SK-N-SH treated with all-trans-retinoic acid at 6 μM for 48 hours (cell line): Measurements from ENCODE around the gene MEIOSIN.

ENCODE experiments used
- ISL1 ChIP-seq: fragments of 250-450 bp; sonication (Bioruptor Pico); IDR thresholded peaks from 2 replicates; pipeline ENCODE4 v2.1.2; 2022; ENCODE audit warnings: mild to moderate bottlenecking, moderate library complexity
- OSR1 ChIP-seq: fragments of 250-450 bp; sonication (Bioruptor Pico); IDR thresholded peaks from 2 replicates; pipeline ENCODE4 v1.8.0; 2022; ENCODE audit warnings: moderate library complexity, mild to moderate bottlenecking, inconsistent platforms
- TCF4 ChIP-seq: fragments of 250-450 bp; sonication (Bioruptor Pico); IDR thresholded peaks from 2 replicates; pipeline ENCODE4 v1.8.0; 2021; ENCODE audit warnings: mild to moderate bottlenecking, moderate library complexity, borderline replicate concordance
- ZFP3 ChIP-seq: fragments of 250-450 bp; sonication (Bioruptor Pico); IDR thresholded peaks from 2 replicates; pipeline ENCODE4 v1.5.0; 2020; ENCODE audit warnings: mild to moderate bottlenecking, moderate library complexity
- ZNF8 ChIP-seq: fragments of 450-650 bp; formaldehyde crosslinking; IDR thresholded peaks from 2 replicates; pipeline ENCODE4 v1.5.0; 2020; ENCODE audit warnings: mild to moderate bottlenecking, moderate library complexity
- TF ChIP-seq, protein P1 (sequence below): fragments of 250-450 bp; sonication (Bioruptor Pico); IDR thresholded peaks from 2 replicates; pipeline ENCODE4 v1.5.1; 2020; ENCODE audit warnings: low read depth, mild to moderate bottlenecking, moderate library complexity

GRCh38 chr19:45733160-45733810, at the start of gene MEIOSIN:
- TF ChIP-seq ZNF8 (CRISPR knock-in tag) (no peak), OSR1 (no peak), ISL1 (no peak), ZFP3 (no peak), TCF4 (CRISPR knock-in tag) (no peak)
- TF ChIP-seq, protein P1, sequence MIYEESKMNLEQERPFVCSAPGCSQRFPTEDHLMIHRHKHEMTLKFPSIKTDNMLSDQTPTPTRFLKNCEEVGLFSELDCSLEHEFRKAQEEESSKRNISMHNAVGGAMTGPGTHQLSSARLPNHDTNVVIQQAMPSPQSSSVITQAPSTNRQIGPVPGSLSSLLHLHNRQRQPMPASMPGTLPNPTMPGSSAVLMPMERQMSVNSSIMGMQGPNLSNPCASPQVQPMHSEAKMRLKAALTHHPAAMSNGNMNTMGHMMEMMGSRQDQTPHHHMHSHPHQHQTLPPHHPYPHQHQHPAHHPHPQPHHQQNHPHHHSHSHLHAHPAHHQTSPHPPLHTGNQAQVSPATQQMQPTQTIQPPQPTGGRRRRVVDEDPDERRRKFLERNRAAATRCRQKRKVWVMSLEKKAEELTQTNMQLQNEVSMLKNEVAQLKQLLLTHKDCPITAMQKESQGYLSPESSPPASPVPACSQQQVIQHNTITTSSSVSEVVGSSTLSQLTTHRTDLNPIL (CRISPR knock-in tag): no peak
